Measurements from ENCODE around the gene FNDC3B. TPM values are rescaled to one million over a fixed set of nuclear protein-coding genes. Genes with fewer than 3 reads are reported as not detected.

The FNDC3B gene
- total RNA-seq, 1 donor from 2014 or later: 79.2 TPM

DNA sequence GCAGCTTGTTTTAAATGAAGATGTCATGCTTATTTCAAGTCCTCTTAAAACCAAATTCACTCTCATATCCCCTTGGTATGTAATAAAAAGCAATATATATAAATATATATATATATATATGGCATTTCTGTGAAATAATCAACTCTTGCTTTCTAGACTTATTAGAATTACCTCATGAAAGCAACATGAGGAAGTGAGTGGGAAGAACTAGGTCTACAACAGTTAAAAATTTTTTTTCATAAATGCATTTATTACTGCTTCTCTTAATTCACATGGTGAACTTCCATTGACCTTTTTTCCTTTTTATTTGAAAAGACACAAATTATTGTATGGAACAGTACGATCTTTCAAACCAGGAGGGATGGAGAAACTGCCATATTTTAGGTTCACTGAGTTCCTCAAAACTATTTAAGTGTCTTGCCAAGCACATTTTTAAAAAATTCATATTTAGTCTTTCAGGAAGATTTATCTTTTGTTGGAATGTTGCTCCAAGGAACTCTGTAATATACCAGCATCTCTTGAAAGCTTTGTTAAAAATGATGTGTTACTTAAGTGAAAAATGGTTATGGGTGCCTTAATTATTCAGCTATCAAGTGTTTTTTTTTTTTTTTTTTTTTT, 223.7 kb downstream of the FNDC3B start:
- Mint-ChIP-seq H3K27me3 (no peaks in the 10 kb centered on the region), H3K9me3 (no peaks in the 10 kb centered on the region), H3K36me3 (peaks cover 27% of the 10 kb centered on the region), H3K4me1 (ENCODE audit: unreplicated experiment) (peaks cover 31% of the 10 kb centered on the region), H3K4me3 (no peak overlapping the region), H3K27ac (no peak overlapping the region)
- TF ChIP-seq CTCF (conservative IDR thresholded peaks at IDR 0.05): no peak
- no peak for DNase-seq (ENCODE audit: extremely low spot score, unreplicated experiment)

DNA sequence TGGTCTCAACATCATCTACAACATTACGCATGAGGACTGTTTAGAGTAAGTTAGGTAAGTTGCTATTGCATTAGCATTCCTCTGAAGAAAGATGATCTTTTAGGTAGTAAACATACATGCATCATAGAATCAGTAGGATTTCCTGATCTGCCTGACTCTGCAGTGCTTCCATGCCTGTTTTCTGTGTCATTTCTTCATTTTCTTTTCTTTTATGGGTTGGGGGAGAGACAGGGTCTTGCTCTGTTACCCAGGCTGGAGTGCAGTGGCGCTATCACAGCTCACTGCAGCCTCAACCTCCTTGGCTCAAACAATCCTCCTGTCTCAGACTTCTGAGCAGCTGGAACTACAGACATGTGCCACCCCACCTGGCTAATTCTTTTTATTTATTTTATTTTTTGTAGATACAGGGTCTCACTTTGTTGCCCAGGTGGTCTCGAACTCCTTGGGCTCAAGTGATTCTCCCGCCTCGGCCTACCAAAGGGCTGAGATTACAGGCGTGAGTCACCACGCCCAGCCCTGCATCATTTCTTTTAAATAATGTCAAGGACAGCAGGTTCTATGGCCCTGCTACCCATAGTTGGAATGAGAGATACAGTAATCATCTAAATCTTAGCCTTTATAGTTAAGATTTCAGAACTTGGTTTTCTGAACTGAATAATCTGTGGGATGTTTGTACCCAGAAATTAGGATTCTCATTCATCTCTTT, 224.6 kb downstream of the FNDC3B start:
- Mint-ChIP-seq H3K27ac (no peak overlapping the region), H3K9me3 (no peaks in the 10 kb centered on the region), H3K4me1 (ENCODE audit: unreplicated experiment) (peaks cover 24% of the 10 kb centered on the region), H3K4me3 (no peak overlapping the region), H3K27me3 (no peaks in the 10 kb centered on the region), H3K36me3 (peaks cover 32% of the 10 kb centered on the region)
- DNase-seq (ENCODE audit: extremely low spot score, unreplicated experiment): no peak
- TF ChIP-seq CTCF (conservative IDR thresholded peaks at IDR 0.05): no peak

DNA sequence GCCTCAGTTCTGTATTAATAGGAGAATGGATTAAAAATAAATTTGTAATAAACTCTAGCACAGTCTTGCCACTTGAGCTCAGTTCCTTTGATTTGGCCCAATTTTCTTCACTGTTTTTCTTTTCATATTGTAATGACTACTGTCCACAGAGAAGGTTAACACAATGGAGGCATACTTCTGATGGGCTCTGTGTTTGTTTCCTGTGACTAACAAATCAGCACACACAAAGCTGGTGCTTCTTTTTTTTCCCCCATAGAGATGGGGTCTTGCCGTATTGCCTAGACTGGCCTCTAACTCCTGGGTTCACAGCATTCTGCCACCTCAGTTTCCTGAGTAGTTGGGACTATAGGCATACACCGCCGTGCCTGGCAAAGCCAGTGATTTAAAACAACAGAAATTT, 226.7 kb downstream of the FNDC3B start:
- peaks cover 3% of the 10 kb centered on the region for H3K4me1 Mint-ChIP-seq (ENCODE audit: unreplicated experiment)
- peaks cover 36% of the 10 kb centered on the region for H3K36me3 Mint-ChIP-seq
- H3K4me3 Mint-ChIP-seq: no peak overlapping the region
- H3K9me3 Mint-ChIP-seq: no peaks in the 10 kb centered on the region
- TF ChIP-seq CTCF (conservative IDR thresholded peaks at IDR 0.05): no peak
- DNase-seq (ENCODE audit: extremely low spot score, unreplicated experiment): no peak
- no peak overlapping the region for H3K27ac Mint-ChIP-seq
- no peaks in the 10 kb centered on the region for H3K27me3 Mint-ChIP-seq

DNA sequence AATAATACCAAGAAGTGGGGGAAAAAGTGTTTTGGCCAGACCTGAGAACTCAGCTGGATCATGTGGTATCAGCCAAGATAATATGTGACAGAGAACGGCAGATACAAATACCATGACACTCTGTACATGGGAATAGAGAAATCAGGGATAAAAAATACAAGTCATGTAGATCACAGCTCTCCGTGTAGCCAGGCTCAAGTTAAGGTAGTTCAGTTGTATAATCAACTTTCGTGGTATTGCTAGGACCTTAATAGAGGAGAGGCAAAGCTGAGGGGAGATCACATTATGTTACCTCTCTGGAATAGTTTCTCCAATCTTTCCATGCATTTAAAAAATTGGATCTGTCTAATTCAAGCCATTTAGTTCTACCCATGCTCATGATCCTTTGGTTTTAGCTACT, 229.0 kb downstream of the FNDC3B start:
- DNase-seq (ENCODE audit: extremely low spot score, unreplicated experiment): no peak
- peaks cover 36% of the 10 kb centered on the region for H3K36me3 Mint-ChIP-seq
- no peaks in the 10 kb centered on the region for H3K4me1 Mint-ChIP-seq (ENCODE audit: unreplicated experiment)
- H3K9me3 Mint-ChIP-seq: no peaks in the 10 kb centered on the region
- TF ChIP-seq CTCF (conservative IDR thresholded peaks at IDR 0.05): no peak
- no peak overlapping the region for H3K27ac Mint-ChIP-seq
- no peaks in the 10 kb centered on the region for H3K27me3 Mint-ChIP-seq
- H3K4me3 Mint-ChIP-seq: no peak overlapping the region

- H3K9me3 Mint-ChIP-seq: no peaks in the 10 kb centered on the region
- no peaks in the 10 kb centered on the region for H3K27me3 Mint-ChIP-seq
- peaks cover 34% of the 10 kb centered on the region for H3K36me3 Mint-ChIP-seq
- no peak overlapping the region for H3K4me3 Mint-ChIP-seq
- H3K27ac Mint-ChIP-seq: no peak overlapping the region
- H3K4me1 Mint-ChIP-seq (ENCODE audit: unreplicated experiment): no peaks in the 10 kb centered on the region
- no peak for DNase-seq (ENCODE audit: extremely low spot score, unreplicated experiment)
- no peak for TF ChIP-seq CTCF (conservative IDR thresholded peaks at IDR 0.05)
These were observed 229.5 kb downstream of the FNDC3B start for GRCh38 chr3:172268868-172269267.

Data from type B pancreatic cell (in vitro differentiated cells).